Fibroblast of lung (primary cell): ENCODE measurements around the gene OSBPL9.

ENCODE experiments used
- CTCF ChIP-seq, 2 donors: IDR thresholded peaks in 1 of 2; conservative IDR thresholded peaks in 1 of 2; 1 replicate in 1 of 2; 2 replicates in 1 of 2; pipeline ENCODE4 v1.5.1; 2011 to 2012; ENCODE audit warnings: low read length in 2 of 2, control low read depth in 1 of 2, inconsistent platforms in 1 of 2, low read depth in 1 of 2, mild to moderate bottlenecking in 1 of 2
- EZH2 ChIP-seq: IDR thresholded peaks from 2 replicates; pipeline ENCODE4 v1.5.1; 2012; ENCODE audit warnings: low read length, control low read depth, mild to moderate bottlenecking; ENCODE audit errors: missing control alignments

GRCh38 chr1:51642739-51643142 lies 25.8 kb downstream of the OSBPL9 start:
- TF ChIP-seq CTCF (conservative IDR thresholded peaks at IDR 0.05 in 1 of 2, IDR thresholded peaks at IDR 0.05 in 1 of 2; ENCODE audit: low read depth in 1 of 2, low read length in 2 of 2) (no peak), EZH2 (no peak)
